ENCODE data around the gene ATF6. TPM values are rescaled to one million over a fixed set of nuclear protein-coding genes. Genes with fewer than 3 reads are reported as not detected.

The ATF6 gene
- total and polyA plus RNA-seq, 2 of the 4 experiments (the other 2 are of a cell fraction) = 12.2 to 17.6 TPM

DNA sequence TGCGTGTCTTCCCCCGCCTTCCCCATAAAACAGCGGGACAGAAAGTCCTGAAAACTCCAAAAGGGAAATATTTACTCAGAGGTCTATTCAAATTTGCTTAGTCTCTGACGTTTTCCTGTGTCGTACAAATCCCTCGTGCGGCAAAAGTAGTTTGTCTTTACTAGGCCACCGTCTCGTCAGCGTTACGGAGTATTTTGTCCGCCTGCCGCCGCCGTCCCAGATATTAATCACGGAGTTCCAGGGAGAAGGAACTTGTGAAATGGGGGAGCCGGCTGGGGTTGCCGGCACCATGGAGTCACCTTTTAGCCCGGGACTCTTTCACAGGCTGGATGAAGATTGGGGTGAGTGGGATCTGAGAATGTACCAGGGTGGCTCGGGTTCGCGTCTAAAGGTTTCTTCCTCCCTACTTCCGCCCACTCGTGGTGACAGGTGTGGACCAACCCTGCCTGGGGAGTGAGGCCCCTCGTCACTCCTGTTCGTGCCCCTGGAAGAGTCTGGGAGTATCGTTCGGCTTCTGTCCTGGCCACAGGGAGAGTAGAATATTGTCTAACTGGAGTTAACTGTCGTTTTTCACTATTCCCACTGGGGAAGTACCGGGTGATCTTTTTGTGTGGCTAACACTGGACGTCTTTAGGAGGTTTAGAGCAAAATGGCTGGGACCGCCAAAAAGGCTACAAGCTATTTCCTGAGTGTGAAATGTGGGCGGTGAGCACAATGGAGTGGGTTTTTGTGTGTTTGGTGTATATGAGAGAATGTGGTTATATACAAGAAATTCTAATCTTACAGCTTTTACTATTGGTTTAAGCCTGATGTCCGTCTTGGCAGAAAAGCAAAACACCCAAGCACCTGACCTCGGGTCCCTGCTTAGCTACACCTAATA is at the start of gene ATF6 (continued):
- TF ChIP-seq, protein P1, sequence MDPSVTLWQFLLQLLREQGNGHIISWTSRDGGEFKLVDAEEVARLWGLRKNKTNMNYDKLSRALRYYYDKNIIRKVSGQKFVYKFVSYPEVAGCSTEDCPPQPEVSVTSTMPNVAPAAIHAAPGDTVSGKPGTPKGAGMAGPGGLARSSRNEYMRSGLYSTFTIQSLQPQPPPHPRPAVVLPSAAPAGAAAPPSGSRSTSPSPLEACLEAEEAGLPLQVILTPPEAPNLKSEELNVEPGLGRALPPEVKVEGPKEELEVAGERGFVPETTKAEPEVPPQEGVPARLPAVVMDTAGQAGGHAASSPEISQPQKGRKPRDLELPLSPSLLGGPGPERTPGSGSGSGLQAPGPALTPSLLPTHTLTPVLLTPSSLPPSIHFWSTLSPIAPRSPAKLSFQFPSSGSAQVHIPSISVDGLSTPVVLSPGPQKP (IDR thresholded peaks at IDR 0.05; ENCODE audit: borderline replicate concordance, low read depth, low read length) = no peak
- TF ChIP-seq RAD21 (IDR thresholded peaks at IDR 0.05; ENCODE audit: low read length) (no peak), POLR2A (IDR thresholded peaks at IDR 0.05; ENCODE audit: low read depth, low read length) (peak; percentile 84), RFX5 (IDR thresholded peaks at IDR 0.05; ENCODE audit: low read depth, low read length) (no peak), MXI1 (IDR thresholded peaks at IDR 0.05; ENCODE audit: borderline replicate concordance, low read depth, low read length) (0 out of 2 replicates have a peak, but pooled peaks have one; percentile 17), FOS (IDR thresholded peaks at IDR 0.05; ENCODE audit: low read depth, low read length) (no peak), CHD1 (IDR thresholded peaks at IDR 0.05; ENCODE audit: low read depth, low read length) (peak; percentile 80; the same call in 1 of the 2 replicates), MAFK (IDR thresholded peaks at IDR 0.05; ENCODE audit: low read depth, low read length) (peak; percentile 56; the same call in 1 of the 2 replicates), MAZ (IDR thresholded peaks at IDR 0.05; ENCODE audit: borderline replicate concordance, low read depth, low read length) (0 out of 2 replicates have a peak, but pooled peaks have one; percentile 12)
